HEK293 (cell line): Measurements from ENCODE around the gene CCBE1.

Experiments used
- CTCF ChIA-PET: fragments of 350-600 bp; formaldehyde crosslinking; extraction: SDS; loops from one replicate; lab custom pipeline; 2021; ENCODE audit warnings: antibody characterized with exemption; lab: Yijun Ruan, JAX
- POLR2A ChIA-PET: fragments of 300-600 bp; formaldehyde crosslinking; extraction: SDS; loops from one replicate; lab custom pipeline; 2020; ENCODE audit warnings: antibody characterized with exemption, inconsistent platforms; lab: Yijun Ruan, JAX
- H3K27ac ChIP-seq: fragments of 200-500 bp; sonication (Bioruptor generic); 2 replicates; pipeline ENCODE4 v1.5.1; 2014; ENCODE audit warnings: low read depth, low read length, control low read depth, inconsistent platforms; ENCODE audit errors: extremely low read depth
- H3K36me3 ChIP-seq, 2 experiments: fragments of 200-500 bp in 1 of 2; sonication (Bioruptor generic) in 1 of 2; 1 replicate in 1 of 2; 2 replicates in 1 of 2; pipeline ENCODE4 v1.5.1; 2014 to 2017; ENCODE audit warnings: inconsistent platforms in 2 of 2, low read length in 2 of 2; ENCODE audit not compliant: control insufficient read depth in 2 of 2, insufficient read depth in 1 of 2
- H3K4me1 ChIP-seq: fragments of 200-500 bp; sonication (Bioruptor generic); 2 replicates; pipeline ENCODE4 v1.5.1; 2014; ENCODE audit warnings: mild to moderate bottlenecking, low read length, inconsistent platforms; ENCODE audit not compliant: control insufficient read depth, insufficient read depth
- H3K4me3 ChIP-seq: 2 replicates; pipeline ENCODE4 v1.5.1; 2011; ENCODE audit warnings: low read depth, mild to moderate bottlenecking, control low read depth, low read length, moderate library complexity
- H3K9me3 ChIP-seq: fragments of 200-500 bp; sonication (Bioruptor generic); 2 replicates; pipeline ENCODE4 v1.5.1; 2014; ENCODE audit warnings: low read depth, low read length, inconsistent platforms; ENCODE audit not compliant: control insufficient read depth, insufficient read depth
- GLI2 ChIP-seq: fragments of 450-650 bp; formaldehyde crosslinking; IDR thresholded peaks from 2 replicates; pipeline ENCODE4; 2017; ENCODE audit warnings: missing biosample characterization, missing genetic modification characterization, low read depth, borderline replicate concordance
- KLF1 ChIP-seq: fragments of 450-650 bp; formaldehyde crosslinking; IDR thresholded peaks from 2 replicates; pipeline ENCODE4 v1.5.1; 2016; ENCODE audit warnings: missing biosample characterization, missing genetic modification characterization
- KLF10 ChIP-seq: fragments of 450-650 bp; IDR thresholded peaks from 2 replicates; pipeline ENCODE4 v1.5.1; 2018; ENCODE audit warnings: missing biosample characterization, mild to moderate bottlenecking, missing genetic modification characterization
- MYNN ChIP-seq: fragments of 450-650 bp; formaldehyde crosslinking; IDR thresholded peaks from 2 replicates; pipeline ENCODE4 v1.5.1; 2016; ENCODE audit warnings: missing biosample characterization, missing genetic modification characterization, borderline replicate concordance
- PRDM6 ChIP-seq: fragments of 450-650 bp; formaldehyde crosslinking; IDR thresholded peaks from 2 replicates; pipeline ENCODE4 v1.5.1; 2017; ENCODE audit warnings: missing biosample characterization, missing genetic modification characterization
- WT1 ChIP-seq: fragments of 450-650 bp; formaldehyde crosslinking; IDR thresholded peaks from 2 replicates; pipeline ENCODE4 v1.5.1; 2016; ENCODE audit warnings: missing biosample characterization, missing genetic modification characterization
- ZBTB6 ChIP-seq: fragments of 450-650 bp; formaldehyde crosslinking; IDR thresholded peaks from 2 replicates; pipeline ENCODE4 v1.5.1; 2017; ENCODE audit warnings: missing biosample characterization, missing genetic modification characterization
- ZFHX2 ChIP-seq: fragments of 450-650 bp; formaldehyde crosslinking; conservative IDR thresholded peaks from 2 replicates; pipeline ENCODE4 v1.5.1; 2016; ENCODE audit warnings: missing biosample characterization, missing genetic modification characterization
- ZNF146 ChIP-seq: fragments of 450-650 bp; formaldehyde crosslinking; IDR thresholded peaks from 2 replicates; pipeline ENCODE4 v1.5.1; 2016; ENCODE audit warnings: missing biosample characterization, missing genetic modification characterization
- ZNF148 ChIP-seq: fragments of 450-650 bp; formaldehyde crosslinking; IDR thresholded peaks from 2 replicates; pipeline ENCODE4 v1.5.0; 2017; ENCODE audit warnings: missing biosample characterization, missing genetic modification characterization, borderline replicate concordance
- ZNF174 ChIP-seq: fragments of 450-650 bp; formaldehyde crosslinking; IDR thresholded peaks from 2 replicates; pipeline ENCODE4 v1.5.0; 2017; ENCODE audit warnings: missing biosample characterization, mild to moderate bottlenecking, missing genetic modification characterization
- ZNF211 ChIP-seq: fragments of 450-650 bp; formaldehyde crosslinking; IDR thresholded peaks from 2 replicates; pipeline ENCODE4 v1.5.1; 2016; ENCODE audit warnings: low read depth, missing biosample characterization, missing genetic modification characterization
- ZNF26 ChIP-seq: fragments of 450-650 bp; formaldehyde crosslinking; IDR thresholded peaks from 2 replicates; pipeline ENCODE4 v1.5.1; 2016; ENCODE audit warnings: missing biosample characterization, missing genetic modification characterization
- ZNF280C ChIP-seq: fragments of 450-650 bp; formaldehyde crosslinking; IDR thresholded peaks from 2 replicates; pipeline ENCODE4 v1.5.1; 2016; ENCODE audit warnings: missing biosample characterization, missing genetic modification characterization
- ZNF302 ChIP-seq: fragments of 450-650 bp; formaldehyde crosslinking; IDR thresholded peaks from 2 replicates; pipeline ENCODE4 v1.5.1; 2016; ENCODE audit warnings: missing biosample characterization, missing genetic modification characterization, low read depth
- ZNF416 ChIP-seq: fragments of 450-650 bp; formaldehyde crosslinking; IDR thresholded peaks from 2 replicates; pipeline ENCODE4 v1.5.1; 2016; ENCODE audit warnings: missing biosample characterization, missing genetic modification characterization
- ZNF473 ChIP-seq: fragments of 450-650 bp; formaldehyde crosslinking; IDR thresholded peaks from 2 replicates; pipeline ENCODE4 v1.5.1; 2017; ENCODE audit warnings: missing biosample characterization, missing genetic modification characterization
- ZNF514 ChIP-seq: fragments of 450-650 bp; formaldehyde crosslinking; IDR thresholded peaks from 2 replicates; pipeline ENCODE4 v1.5.1; 2016; ENCODE audit warnings: missing biosample characterization, missing genetic modification characterization
- ZNF529 ChIP-seq: fragments of 450-650 bp; formaldehyde crosslinking; IDR thresholded peaks from 2 replicates; pipeline ENCODE4 v1.5.1; 2017; ENCODE audit warnings: missing genetic modification characterization, missing biosample characterization; ENCODE audit not compliant: insufficient replicate concordance

The CCBE1 gene

GRCh38 chr18:59535055-59535454 is 162.2 kb downstream of the CCBE1 start:
- no peaks in the 10 kb centered on the region for H3K4me1 ChIP-seq

GRCh38 chr18:59528866-59529265 is 168.4 kb downstream of the CCBE1 start:
- CTCF ChIA-PET = interaction anchor here (0.6 kb wide), 2 partner anchors 69 to 119 kb away, joined by 3 to 5 read pairs; no protein-coding TSS in a partner anchor
- Histone ChIP-seq H3K9me3 (no peaks in the 10 kb centered on the region), H3K4me1 (no peaks in the 10 kb centered on the region), H3K4me3 (no peak overlapping the region), H3K27ac (no peak overlapping the region), H3K36me3 (no peaks in the 10 kb centered on the region)
- POLR2A ChIA-PET = no interaction called here
- TF ChIP-seq ZNF514 (tag by site-specific recombination) = no peak
- no peak for TF ChIP-seq PRDM6 (tag by site-specific recombination)
- no peak for TF ChIP-seq ZNF280C
- TF ChIP-seq MYNN (tag by site-specific recombination) = no peak

More at GRCh38 chr18:59535055-59535454, 162.2 kb downstream of the CCBE1 start:
- ChIA-PET POLR2A (no interaction called here), CTCF (no interaction called here)
- Histone ChIP-seq H3K36me3 (no peaks in the 10 kb centered on the region), H3K4me3 (no peak overlapping the region)
- TF ChIP-seq ZNF26 (tag by site-specific recombination) (no peak), GLI2 (tag by site-specific recombination) (no peak), ZNF146 (tag by site-specific recombination) (no peak), ZNF174 (tag by site-specific recombination) (no peak), WT1 (tag by site-specific recombination) (no peak), ZNF302 (tag by site-specific recombination) (no peak), KLF1 (tag by site-specific recombination) (no peak), ZBTB6 (tag by site-specific recombination) (no peak), ZNF416 (tag by site-specific recombination) (no peak), ZNF529 (tag by site-specific recombination) (no peak), ZNF148 (no peak), ZFHX2 (no peak), ZNF473 (tag by site-specific recombination) (no peak), KLF10 (tag by site-specific recombination) (no peak), ZNF211 (tag by site-specific recombination) (no peak)
- TF ChIP-seq, all 188 proteins: peak for 0
- H3K9me3 ChIP-seq = no peaks in the 10 kb centered on the region
- H3K27ac ChIP-seq = no peak overlapping the region
